ENCODE results near the gene UCP2.

The UCP2 gene

GRCh38 chr11:73982595-73982989 lies at the start of gene UCP2:
TSS of gene UCP2 (minus strand) at chr11:73982843. CDS start at chr11:73978378, 4,465 bp downstream.
- DNase-seq (ENCODE audit: low read depth, low spot score), result no peak

- no peak for DNase-seq (ENCODE audit: low read depth, low spot score)
These were observed 48.4 kb upstream of the UCP2 start for GRCh38 chr11:74030723-74031676.

GRCh38 chr11:74025467-74026166 lies 43.0 kb upstream of the UCP2 start:
- DNase-seq (ENCODE audit: low read depth, low spot score), result no peak

GRCh38 chr11:74024261-74025029 lies 41.8 kb upstream of the UCP2 start:
- DNase-seq (ENCODE audit: low read depth, low spot score), result no peak

- no peak for DNase-seq (ENCODE audit: low read depth, low spot score)
These were observed 40.6 kb upstream of the UCP2 start for GRCh38 chr11:74023276-74023675.

GRCh38 chr11:74022546-74022945 lies 39.9 kb upstream of the UCP2 start:
- no peak for DNase-seq (ENCODE audit: low read depth, low spot score)

GRCh38 chr11:74021998-74022397 lies 39.4 kb upstream of the UCP2 start:
- DNase-seq (ENCODE audit: low read depth, low spot score), result no peak

GRCh38 chr11:74020539-74020938 lies 37.9 kb upstream of the UCP2 start:
- DNase-seq (ENCODE audit: low read depth, low spot score), result no peak

- no peak for DNase-seq (ENCODE audit: low read depth, low spot score)
These were observed 37.2 kb upstream of the UCP2 start for GRCh38 chr11:74019860-74020259.

- no peak for DNase-seq (ENCODE audit: low read depth, low spot score)
These were observed 36.6 kb upstream of the UCP2 start for GRCh38 chr11:74019104-74019738.

- DNase-seq (ENCODE audit: low read depth, low spot score), result no peak
These were observed 35.8 kb upstream of the UCP2 start for GRCh38 chr11:74018331-74019005.

- no peak for DNase-seq (ENCODE audit: low read depth, low spot score)
These were observed 35.0 kb upstream of the UCP2 start for GRCh38 chr11:74017631-74018030.

GRCh38 chr11:74015919-74016684 lies 33.5 kb upstream of the UCP2 start:
- DNase-seq (ENCODE audit: low read depth, low spot score), result no peak

- no peak for DNase-seq (ENCODE audit: low read depth, low spot score)
These were observed 32.2 kb upstream of the UCP2 start for GRCh38 chr11:74014880-74015279.

GRCh38 chr11:74013141-74013540 lies 30.5 kb upstream of the UCP2 start:
- DNase-seq (ENCODE audit: low read depth, low spot score), result no peak

GRCh38 chr11:74012074-74012809 lies 29.6 kb upstream of the UCP2 start:
- DNase-seq (ENCODE audit: low read depth, low spot score), result no peak

GRCh38 chr11:74011360-74012073 lies 28.9 kb upstream of the UCP2 start:
- no peak for DNase-seq (ENCODE audit: low read depth, low spot score)
